ENCODE results near the gene COG5.
A peak's percentile ranks its signal among the peaks of the same experiment; 100 is the strongest.

COG5 gene

DNA sequence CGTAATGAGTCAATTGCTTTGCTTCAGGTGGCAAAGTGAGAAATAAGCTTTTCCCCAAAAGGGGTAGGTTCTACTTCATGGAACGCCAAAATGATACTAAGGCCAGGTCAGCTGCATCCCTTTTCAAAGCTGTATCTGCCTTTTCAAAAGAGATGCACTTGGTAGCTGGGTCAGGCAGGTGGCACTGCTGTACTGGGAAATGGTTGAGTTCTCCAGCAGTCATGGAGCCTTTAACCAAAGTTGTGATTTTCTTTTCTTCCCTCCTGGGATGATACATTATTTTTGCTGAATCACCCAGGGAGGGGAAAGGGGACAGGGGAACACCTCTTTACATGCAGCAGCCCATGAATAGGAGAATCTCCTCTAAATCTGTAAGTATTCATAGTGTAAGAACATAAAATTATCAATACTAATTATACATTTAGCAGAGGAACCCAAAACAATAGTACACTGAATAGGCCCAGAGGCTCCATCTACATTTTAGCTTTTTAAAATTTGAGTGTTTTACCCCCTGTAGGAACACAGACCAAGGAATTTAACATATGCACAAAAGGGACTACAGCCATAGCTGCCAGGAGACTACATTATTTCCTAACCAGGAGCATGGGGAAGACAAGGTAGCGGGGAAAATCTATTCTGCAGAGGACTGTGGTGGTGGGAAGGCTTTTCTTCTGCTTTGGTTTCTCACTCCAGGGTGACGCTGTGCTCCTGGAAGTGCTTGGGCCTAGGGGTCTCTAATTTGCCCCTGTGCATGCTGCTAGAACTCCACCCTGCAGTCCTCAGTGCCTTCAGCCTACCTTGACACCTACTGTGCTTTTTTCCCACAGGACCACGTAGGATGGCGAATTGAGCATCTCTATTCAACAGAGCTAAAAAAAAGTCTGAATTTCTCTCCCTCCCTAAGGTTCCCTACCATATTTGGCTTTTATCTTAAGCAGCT is 100.3 kb downstream of the COG5 start:
- peak; percentile 7 to 8 for DNase-seq (ENCODE audit: low read depth in 1 of 2, low spot score in 1 of 2)

DNA sequence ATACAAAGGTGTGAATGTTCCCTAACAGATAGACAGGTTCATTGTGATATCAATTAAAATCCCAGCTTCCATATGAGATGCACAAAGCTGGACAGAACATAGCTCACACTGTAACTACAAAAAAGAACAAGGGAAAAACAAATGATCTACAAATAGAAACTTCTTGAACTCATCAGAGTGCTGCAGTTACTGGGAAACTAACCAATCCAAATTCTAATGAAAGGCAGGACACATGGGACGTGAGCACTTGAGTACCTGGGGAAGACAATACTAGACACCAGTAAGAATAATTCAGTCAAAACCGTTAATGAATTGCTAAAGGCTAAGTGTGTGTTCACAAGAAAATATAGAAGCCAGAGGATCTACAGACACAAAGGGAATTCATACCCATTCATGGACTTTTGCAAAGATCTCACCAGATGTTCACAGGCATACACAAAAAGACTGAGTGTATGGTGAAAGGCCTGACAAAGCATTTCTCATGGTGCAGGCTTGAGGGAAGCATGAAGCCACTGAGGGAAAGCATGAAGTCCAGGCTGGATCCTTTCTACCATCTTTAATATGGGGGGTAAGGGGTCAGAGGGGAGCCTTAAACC is 101.7 kb downstream of the COG5 start:
- DNase-seq (ENCODE audit: low read depth in 1 of 2, low spot score in 1 of 2): no peak

- DNase-seq (ENCODE audit: low read depth in 1 of 2, low spot score in 1 of 2): no peak
Measured at GRCh38 chr7:107453388-107453787, 110.3 kb downstream of the COG5 start.

- no peak for DNase-seq (ENCODE audit: low read depth in 1 of 2, low spot score in 1 of 2)
Measured at GRCh38 chr7:107450970-107451369, 112.8 kb downstream of the COG5 start.

GRCh38 chr7:107446988-107447387 is 116.7 kb downstream of the COG5 start:
- DNase-seq (ENCODE audit: low read depth in 1 of 2, low spot score in 1 of 2): no peak

DNA sequence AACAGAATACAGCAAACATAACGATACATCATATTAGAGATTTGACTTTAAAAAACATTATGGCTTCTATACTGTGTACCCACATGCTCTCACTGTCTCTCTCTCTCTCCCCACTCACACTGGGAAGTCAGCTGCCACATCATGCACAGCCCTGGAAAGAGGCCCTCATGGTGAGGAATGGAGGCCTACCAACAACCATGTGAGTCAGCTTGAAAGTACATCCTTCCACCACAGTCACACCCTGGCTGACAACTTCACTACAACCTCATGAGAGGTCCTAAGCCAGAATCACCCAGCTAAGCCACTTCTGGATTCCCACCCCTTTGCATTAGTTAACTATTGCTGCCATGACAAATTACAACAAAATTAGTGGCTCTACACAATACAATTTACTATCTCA is 117.2 kb downstream of the COG5 start:
- no peak for DNase-seq (ENCODE audit: low read depth in 1 of 2, low spot score in 1 of 2)

DNA sequence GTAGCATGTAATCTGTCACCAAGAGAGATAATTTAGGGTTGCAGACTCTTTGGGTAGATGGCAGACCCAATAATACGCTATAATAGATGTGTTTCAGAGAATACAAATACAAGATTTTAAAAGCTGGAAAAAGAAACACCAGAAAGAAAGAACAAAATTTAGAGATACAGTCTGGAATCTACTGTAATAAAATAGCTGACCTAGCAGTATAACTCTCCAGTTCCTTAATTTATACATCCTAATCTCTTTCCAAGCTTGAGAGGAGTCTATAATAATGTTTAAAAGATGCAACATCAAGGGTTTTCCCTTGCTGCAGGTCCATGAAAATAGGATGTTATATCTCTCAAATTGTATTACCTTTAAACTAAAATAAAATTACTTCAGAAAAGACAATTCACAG is 121.0 kb downstream of the COG5 start:
- no peak for DNase-seq (ENCODE audit: low read depth in 1 of 2, low spot score in 1 of 2)

GRCh38 chr7:107441581-107442422 is 121.9 kb downstream of the COG5 start:
- DNase-seq (ENCODE audit: low read depth in 1 of 2, low spot score in 1 of 2): no peak

DNA sequence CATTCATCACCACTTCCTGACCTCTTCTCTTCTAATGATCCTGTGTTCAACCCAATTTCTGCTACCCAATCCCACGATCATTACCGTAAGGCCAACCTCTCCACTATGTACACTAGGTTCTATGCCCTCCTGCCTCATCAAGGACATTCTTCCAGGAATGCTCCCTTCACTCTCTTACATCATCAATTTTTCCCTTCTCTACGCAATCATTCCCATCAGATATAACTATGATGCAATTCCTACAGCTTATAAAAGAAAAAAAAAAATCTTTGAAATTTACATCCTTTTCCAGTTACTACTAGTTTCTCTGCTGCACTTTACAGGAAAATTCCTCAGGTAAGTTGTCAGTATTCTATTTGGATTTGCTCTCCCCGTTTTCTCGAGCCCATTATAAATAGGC is 124.7 kb downstream of the COG5 start:
- DNase-seq (ENCODE audit: low read depth in 1 of 2, low spot score in 1 of 2): no peak

- no peak for DNase-seq (ENCODE audit: low read depth in 1 of 2, low spot score in 1 of 2)
Measured at GRCh38 chr7:107435749-107436148, 128.0 kb downstream of the COG5 start.

DNA sequence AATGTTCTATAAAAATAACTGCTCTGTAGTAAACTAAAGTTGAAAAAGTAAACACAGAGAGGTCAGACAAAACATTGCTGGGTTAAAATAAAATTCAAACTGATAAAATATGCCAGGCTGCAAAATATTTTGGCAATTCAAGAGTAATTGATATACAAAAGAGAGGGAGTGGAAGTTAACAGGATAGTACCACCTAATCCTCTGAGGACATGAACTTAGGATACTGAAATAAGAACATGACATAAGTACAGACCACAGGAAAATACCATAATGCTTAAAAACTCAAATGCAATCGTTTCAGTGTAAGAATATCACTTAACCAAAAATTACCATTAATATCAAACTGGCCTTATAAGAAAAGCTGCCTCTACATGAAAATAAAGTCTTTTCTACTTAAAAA is 131.5 kb downstream of the COG5 start:
- DNase-seq (ENCODE audit: low read depth in 1 of 2, low spot score in 1 of 2): no peak

GRCh38 chr7:107430057-107430456 is 133.7 kb downstream of the COG5 start:
- DNase-seq (ENCODE audit: low read depth in 1 of 2, low spot score in 1 of 2): no peak

DNA sequence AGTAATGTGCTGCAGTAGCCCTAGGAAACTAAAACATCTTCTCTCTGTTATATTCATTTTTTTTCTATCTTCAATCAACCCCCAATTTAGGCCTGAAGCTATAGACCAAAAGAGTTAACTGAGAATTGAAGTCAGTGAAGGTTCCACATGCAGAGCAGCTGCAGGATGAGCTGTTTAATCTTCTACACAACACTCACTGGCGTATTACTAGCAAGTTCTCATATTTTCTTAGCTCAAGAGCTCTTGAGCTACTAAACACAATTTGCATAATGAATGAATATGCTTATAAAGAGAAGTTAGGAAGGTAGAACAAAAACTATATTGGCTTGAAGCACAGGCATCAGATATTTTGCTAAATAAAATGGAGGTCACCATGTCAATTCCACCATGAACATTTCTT is 135.1 kb downstream of the COG5 start:
- no peak for DNase-seq (ENCODE audit: low read depth in 1 of 2, low spot score in 1 of 2)

GRCh38 chr7:107427462-107427861 is 136.3 kb downstream of the COG5 start:
- DNase-seq (ENCODE audit: low read depth in 1 of 2, low spot score in 1 of 2): no peak

- no peak for DNase-seq (ENCODE audit: low read depth in 1 of 2, low spot score in 1 of 2)
Measured at GRCh38 chr7:107414198-107414597, 149.5 kb downstream of the COG5 start.

DNA sequence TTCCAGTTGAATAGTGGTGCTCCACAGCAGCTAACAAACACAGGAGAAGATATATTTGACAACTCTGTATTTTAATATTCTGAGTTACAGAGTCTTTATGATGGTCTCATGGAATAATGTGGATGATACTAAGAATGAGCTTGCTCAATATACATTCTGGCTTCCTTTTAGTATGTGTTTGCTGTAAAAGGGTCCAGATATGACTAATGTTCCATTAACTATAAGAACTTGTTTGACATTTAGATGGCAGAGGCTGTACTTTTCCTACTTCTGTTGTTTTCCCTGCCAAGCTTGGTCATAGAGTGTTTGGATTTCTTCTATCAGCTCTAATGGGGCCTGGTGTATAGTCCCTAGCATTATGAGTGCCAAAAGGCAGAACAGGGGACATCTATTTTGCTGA is 155.4 kb downstream of the COG5 start:
- no peak for DNase-seq (ENCODE audit: low read depth in 1 of 2, low spot score in 1 of 2)

GRCh38 chr7:107405559-107405958 is 158.2 kb downstream of the COG5 start:
- DNase-seq (ENCODE audit: low read depth in 1 of 2, low spot score in 1 of 2): no peak

DNA sequence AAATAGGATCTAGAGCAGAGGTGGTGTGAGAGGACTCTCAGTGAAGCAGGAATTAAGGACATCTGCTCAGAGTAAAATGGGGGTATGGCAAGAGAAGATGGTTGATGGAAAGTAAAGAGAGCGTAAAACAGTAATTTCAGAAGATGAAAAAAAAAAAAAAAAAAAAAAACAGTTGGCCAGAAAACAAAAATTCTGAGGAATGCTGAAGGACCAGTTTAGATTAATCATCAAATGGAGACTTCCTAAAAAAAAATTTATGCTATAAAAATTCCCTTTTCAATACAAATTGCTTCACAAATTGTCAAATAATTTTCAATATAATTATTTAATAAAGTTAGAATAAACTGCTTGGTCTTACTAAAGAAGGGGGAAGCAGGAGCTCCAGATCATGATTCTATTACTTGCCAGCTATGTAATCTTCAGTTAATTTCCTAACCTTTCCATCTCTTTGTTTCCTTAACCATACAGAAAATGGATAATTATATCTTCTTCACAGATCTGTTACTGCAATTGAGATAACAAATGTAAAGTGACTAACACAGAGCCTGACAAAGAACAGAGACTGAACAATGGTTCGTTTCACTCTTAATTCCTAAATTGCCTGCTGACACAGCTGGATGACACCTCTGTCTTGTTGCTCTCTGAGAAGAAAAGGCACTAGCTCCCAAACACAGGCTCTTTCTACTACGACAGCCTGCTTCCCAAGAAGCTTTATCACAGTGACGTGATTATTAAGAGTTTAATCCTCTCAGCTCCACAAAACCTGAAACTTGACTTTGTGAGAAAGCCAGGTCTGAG is 158.8 kb downstream of the COG5 start:
- DNase-seq (ENCODE audit: low read depth in 1 of 2, low spot score in 1 of 2): no peak

DNA sequence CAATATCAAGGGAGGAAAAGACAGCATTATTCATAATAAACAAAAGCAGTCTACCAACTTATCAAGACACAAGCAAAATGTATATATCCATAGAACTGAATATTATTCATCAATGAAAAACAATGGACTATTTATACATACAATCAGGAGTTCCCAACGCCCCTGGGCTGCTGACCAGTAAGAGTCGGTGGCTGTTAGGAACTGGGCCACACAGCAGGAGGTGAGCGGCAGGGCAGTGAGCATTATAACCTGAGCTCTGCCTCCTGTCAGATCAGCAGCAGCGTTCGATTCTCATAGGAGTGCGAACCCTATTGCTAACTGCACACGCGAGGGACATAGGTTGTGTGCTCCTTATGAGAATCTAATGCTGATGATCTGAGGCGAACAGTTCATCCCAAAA is 165.6 kb downstream of the COG5 start:
- no peak for DNase-seq (ENCODE audit: low read depth in 1 of 2, low spot score in 1 of 2)

- no peak for DNase-seq (ENCODE audit: low read depth in 1 of 2, low spot score in 1 of 2)
Measured at GRCh38 chr7:107396990-107397389, 166.7 kb downstream of the COG5 start.

- no peak for DNase-seq (ENCODE audit: low read depth in 1 of 2, low spot score in 1 of 2)
Measured at GRCh38 chr7:107396081-107396480, 167.6 kb downstream of the COG5 start.

Data from stimulated activated CD4-positive, alpha-beta T cell treated with anti-CD3 and anti-CD28 coated beads, Interleukin-15, amount 100 ng/mL, for 1 hour (primary cell).